Naive B cell (primary cell): ENCODE measurements around the gene SLC26A2. TPM values are rescaled to one million over a fixed set of nuclear protein-coding genes. Genes with fewer than 3 reads are reported as not detected.

Source experiments
- ATAC-seq, 2 donors: fragments of 150-1000 bp; cut with Tn5 transposase; 2 replicates each; pipeline ENCODE4 v1.10.0; 2021; ENCODE audit warnings: low read depth in 2 of 2, mild to moderate bottlenecking in 2 of 2, moderate library complexity in 2 of 2
- DNase-seq: peaks from one replicate; pipeline ENCODE4 v3.0.0; 2022
- H3K27ac Mint-ChIP-seq, 6 donors: one replicate each; pipeline ENCODE4 v1.8.0; 2020 to 2022; ENCODE audit warnings: mild to moderate bottlenecking in 6 of 6, mixed read lengths in 6 of 6, moderate library complexity in 5 of 6, inconsistent platforms in 2 of 6
- H3K27me3 Mint-ChIP-seq, 3 donors: one replicate each; pipeline ENCODE4 v1.8.0; 2021 to 2022; ENCODE audit warnings: mixed read lengths in 3 of 3, mild to moderate bottlenecking in 1 of 3
- H3K36me3 Mint-ChIP-seq, 2 donors: one replicate each; pipeline ENCODE4 v1.8.0; 2020 to 2022; ENCODE audit warnings: mixed read lengths in 2 of 2, inconsistent platforms in 1 of 2, mild to moderate bottlenecking in 1 of 2
- H3K4me1 Mint-ChIP-seq, 3 donors: one replicate each; pipeline ENCODE4 v1.8.0; 2020 to 2022; ENCODE audit warnings: mixed read lengths in 3 of 3, inconsistent platforms in 1 of 3, mild to moderate bottlenecking in 1 of 3, moderate library complexity in 1 of 3
- H3K4me3 Mint-ChIP-seq, 8 donors: one replicate each; pipeline ENCODE4 v1.8.0; 2020 to 2022; ENCODE audit warnings: mild to moderate bottlenecking in 8 of 8, mixed read lengths in 8 of 8, moderate library complexity in 8 of 8, inconsistent platforms in 2 of 8
- H3K9me3 Mint-ChIP-seq, 7 donors: one replicate each; pipeline ENCODE4 v1.8.0; 2020 to 2022; ENCODE audit warnings: mixed read lengths in 7 of 7, mild to moderate bottlenecking in 5 of 7, inconsistent platforms in 2 of 7, moderate library complexity in 1 of 7
- polyA plus RNA-seq, 6 donors: library from polyadenylated mRNA; unstranded; fragments of 300-500 nt; fragmentation: Illumina TruSeq; gene quantifications; one replicate each; pipeline ENCODE4 v1.2.3, GENCODE V29; 2021; ENCODE audit warnings: low read depth in 6 of 6

Gene SLC26A2
- polyA plus RNA-seq, 6 donors from 2014 or later: 1.4 to 4.1 (median 2.6) TPM

DNA sequence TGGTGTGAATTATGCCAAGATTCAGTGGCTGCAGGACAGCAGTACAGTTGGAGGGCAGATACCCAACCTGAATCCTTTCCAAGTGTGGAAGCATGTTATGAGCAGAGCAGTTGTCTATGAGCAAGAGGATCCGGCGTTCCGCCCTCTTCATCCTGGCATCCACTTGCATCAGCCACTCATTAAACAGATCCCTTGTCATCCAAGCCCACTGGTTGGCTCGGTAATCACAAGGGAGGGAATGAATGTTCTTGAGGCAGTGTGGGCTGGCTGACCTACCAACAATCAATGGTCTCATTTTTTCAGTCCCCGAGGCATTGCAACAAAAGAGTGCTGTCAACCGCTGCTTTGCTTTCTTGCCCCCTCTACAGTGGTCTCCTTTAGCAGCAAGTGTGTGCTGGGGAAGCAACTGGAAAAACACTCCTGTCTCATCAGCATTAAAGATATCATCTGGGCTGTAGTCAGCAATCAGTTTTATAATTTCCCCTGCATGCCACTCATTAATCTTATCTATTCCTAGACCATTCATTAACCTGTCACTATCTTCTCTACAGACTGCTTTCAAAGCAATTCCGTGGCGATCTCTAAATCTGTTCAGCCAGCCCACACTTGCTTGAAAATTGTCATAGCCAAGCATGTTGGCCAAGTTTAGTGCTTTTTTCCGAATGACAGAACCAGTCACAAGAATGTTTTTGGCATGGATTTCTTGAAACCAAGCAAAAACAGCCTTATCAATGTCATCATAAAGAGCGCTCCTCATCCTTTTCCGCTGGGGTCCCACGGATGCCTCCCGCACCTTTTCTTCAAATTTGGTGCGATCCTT, 35.0 kb downstream of the SLC26A2 start:
- no peak overlapping the region for H3K4me3 Mint-ChIP-seq
- H3K36me3 Mint-ChIP-seq: peaks cover 5 to 11% of the 10 kb centered on the region in 2 donors
- no peak overlapping the region for H3K27ac Mint-ChIP-seq
- ATAC-seq (no peak), DNase-seq (no peak)
- no peaks in the 10 kb centered on the region for H3K27me3 Mint-ChIP-seq
- H3K4me1 Mint-ChIP-seq: peaks cover 13 to 24% (median 19%) of the 10 kb centered on the region in 3 donors
- H3K9me3 Mint-ChIP-seq: no peaks in the 10 kb centered on the region

DNA sequence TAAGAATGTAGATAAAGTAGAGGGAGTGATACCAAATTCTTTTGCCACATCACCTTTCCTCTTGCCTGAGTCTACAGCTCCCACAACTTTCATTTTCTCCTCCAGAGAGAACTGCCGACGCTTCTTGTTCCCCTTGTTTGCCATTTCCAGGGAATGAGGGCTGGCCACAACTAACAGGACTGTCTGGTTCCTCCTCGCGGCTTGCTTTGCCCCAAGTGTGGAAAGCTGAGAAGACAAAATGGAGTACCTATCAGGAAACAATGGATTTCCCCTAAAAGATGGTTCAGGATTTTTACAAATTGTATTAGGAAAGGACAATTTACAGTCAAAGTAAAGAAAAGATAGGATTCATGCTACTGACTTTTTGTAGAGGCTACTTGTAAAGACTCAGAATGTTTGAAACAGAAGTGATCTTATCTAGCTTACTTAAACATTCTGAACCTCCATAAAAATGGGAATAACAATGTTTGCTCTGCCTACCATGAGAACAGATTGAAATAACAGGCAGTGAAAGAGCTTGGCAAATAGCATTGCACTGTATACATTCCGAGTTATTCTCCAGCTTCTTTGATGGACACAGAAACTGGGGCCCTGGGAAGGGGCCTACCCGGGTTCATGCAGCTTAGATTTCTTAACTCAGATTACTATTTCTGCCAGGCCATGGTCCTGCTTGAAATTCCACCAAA, 35.8 kb downstream of the SLC26A2 start:
- Mint-ChIP-seq H3K27ac (no peak overlapping the region), H3K27me3 (no peaks in the 10 kb centered on the region), H3K4me1 (peaks cover 14 to 20% (median 16%) of the 10 kb centered on the region in 3 donors)

DNA sequence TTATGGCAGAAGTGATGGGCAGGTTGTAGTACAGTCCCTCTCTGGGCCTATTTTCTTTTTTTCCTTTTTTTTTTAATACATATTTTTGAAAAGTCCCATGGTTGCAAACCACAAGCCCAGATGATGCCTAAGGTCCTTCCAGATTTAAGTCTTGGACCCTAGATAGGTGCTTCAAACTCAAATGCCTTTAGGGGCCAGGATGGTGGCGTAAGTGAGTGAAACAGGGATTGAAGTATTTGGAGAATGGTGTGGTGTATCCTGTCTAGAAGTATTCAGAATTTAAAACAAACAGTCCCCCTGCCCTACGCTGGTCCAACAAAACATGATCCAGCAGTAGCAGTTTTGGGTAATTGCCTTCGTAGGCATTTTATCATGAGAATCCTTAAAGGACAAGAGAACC, 37.7 kb downstream of the SLC26A2 start:
- H3K4me1 Mint-ChIP-seq: peaks cover 23 to 29% (median 28%) of the 10 kb centered on the region in 3 donors
- H3K27ac Mint-ChIP-seq: peak overlapping the region in 2 of 6 donors; percentile 9 to 92
- peak overlapping the region in 2 of 8 donors; percentile 80 to 86 for H3K4me3 Mint-ChIP-seq
- H3K36me3 Mint-ChIP-seq: peaks cover 5 to 11% of the 10 kb centered on the region in 2 donors
- ATAC-seq (no peak), DNase-seq (no peak)
- no peaks in the 10 kb centered on the region for H3K9me3 Mint-ChIP-seq
- H3K27me3 Mint-ChIP-seq: no peaks in the 10 kb centered on the region

More for the DNA sequence above, 35.8 kb downstream of the SLC26A2 start:
- DNase-seq (no peak), ATAC-seq (no peak)
- H3K9me3 Mint-ChIP-seq: no peaks in the 10 kb centered on the region
- H3K36me3 Mint-ChIP-seq: peaks cover 5 to 11% of the 10 kb centered on the region in 2 donors
- H3K4me3 Mint-ChIP-seq: peak overlapping the region in 1 of 8 donors; percentile 50

DNA sequence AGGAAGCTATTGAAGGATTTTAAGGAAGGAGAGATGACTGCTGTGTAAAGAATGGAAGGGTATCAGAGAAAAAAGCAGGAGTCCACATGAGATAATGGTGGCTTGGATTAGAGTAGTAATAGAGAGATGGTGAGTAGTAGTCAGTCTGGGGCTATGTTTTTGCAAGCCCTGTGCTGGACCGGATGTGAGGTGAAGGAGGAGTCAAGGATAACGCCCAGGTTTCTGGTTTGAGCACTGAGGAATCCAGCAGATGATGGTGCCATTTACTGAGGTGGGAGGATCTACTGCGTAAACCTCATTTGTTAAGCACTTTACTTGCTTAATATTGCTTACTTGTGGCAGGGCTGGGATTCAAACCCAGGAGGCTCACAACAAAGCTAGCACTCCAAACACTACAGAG, 38.8 kb downstream of the SLC26A2 start:
- DNase-seq (no peak), ATAC-seq (no peak)
- H3K27me3 Mint-ChIP-seq: no peaks in the 10 kb centered on the region
- peaks cover 23 to 32% (median 28%) of the 10 kb centered on the region in 3 donors for H3K4me1 Mint-ChIP-seq
- no peaks in the 10 kb centered on the region for H3K9me3 Mint-ChIP-seq
- H3K4me3 Mint-ChIP-seq: peak overlapping the region; percentile 80 to 95 (median 89)
- H3K36me3 Mint-ChIP-seq: peaks cover 5 to 11% of the 10 kb centered on the region in 2 donors
- peak overlapping the region; percentile 1 to 98 (median 90) for H3K27ac Mint-ChIP-seq

DNA sequence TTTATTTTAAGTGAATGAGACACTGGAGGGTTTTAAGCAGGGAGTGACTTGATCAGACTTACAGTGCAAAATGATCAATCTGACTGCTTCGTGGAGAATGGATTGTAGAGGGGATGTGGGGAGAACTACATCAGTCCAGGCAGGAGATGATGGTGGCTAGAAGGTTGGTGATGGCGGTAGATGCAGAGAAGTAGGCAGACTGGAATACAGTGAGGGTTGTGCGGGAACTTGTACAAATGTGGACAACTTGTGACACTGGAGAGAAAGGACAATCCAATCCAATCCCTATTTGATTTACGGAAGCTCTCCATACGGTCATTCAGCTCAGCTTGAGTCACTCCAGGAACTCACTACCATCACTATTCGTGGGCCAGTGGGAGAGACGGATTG, 39.3 kb downstream of the SLC26A2 start:
- no peaks in the 10 kb centered on the region for H3K27me3 Mint-ChIP-seq
- peaks cover 8 to 16% of the 10 kb centered on the region in 2 donors for H3K36me3 Mint-ChIP-seq
- DNase-seq (no peak), ATAC-seq (no peak)
- H3K27ac Mint-ChIP-seq: peak overlapping the region; percentile 56 to 98 (median 91)
- H3K9me3 Mint-ChIP-seq: no peaks in the 10 kb centered on the region
- H3K4me1 Mint-ChIP-seq: peaks cover 26 to 32% (median 28%) of the 10 kb centered on the region in 3 donors
- peak overlapping the region; percentile 80 to 95 (median 89) for H3K4me3 Mint-ChIP-seq

DNA sequence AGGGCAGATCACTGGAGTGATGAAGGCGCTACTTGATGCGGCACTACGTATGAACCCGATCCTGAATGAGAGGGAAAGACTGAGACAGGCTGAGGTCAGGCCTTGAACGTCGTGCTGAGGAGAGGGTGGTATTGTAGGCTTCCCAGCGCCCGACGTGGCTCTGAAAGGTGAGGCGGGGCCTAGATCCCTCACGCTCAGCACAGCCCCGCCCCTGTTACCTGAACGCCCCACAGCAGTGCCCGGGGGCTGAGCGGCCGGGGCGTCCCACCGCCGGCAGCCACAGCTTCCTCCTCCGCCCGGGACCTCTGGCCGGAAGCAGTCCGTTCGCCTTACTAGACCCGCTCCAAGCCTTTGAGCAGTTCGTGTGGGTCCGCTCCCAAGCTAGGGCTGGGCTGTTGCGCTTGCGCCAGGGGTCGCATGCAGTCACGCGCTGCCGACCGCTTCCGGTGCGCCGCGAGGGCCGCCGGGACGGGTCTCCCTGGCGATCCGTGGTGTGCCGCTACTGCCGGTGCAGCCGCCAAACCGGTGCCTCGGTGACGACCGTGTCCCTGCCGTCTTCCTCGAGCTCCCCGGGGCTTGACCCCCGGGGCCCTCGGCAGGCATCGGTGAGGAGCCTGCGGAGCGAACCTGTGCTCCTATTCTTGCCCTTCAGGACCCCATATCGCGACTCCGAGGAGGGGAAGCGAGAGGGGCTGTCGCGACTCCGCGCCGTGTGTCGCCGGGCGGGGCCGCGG, 39.9 kb downstream of the SLC26A2 start, which contains the start of the genes HMGXB3 and TIGD6:
Gene HMGXB3 (plus strand): TSS at position 484 of the 734 bp plus-strand sequence. CDS start 4,114 bp downstream, outside the sequence.
Gene TIGD6 (minus strand): TSS at position 399 of the 734 bp plus-strand sequence. CDS start 4,306 bp downstream, outside the sequence.
- ATAC-seq (peak; percentile 83 to 84), DNase-seq (peak; percentile 90)
- Mint-ChIP-seq H3K4me1 (peaks cover 27 to 32% (median 28%) of the 10 kb centered on the region in 3 donors), H3K36me3 (peaks cover 5 to 19% of the 10 kb centered on the region in 2 donors), H3K4me3 (peak within 1 kb of the TSS; percentile 80 to 97 (median 93)), H3K9me3 (no peaks in the 10 kb centered on the region), H3K27me3 (no peaks in the 10 kb centered on the region), H3K27ac (peak within 1 kb of the TSS; percentile 72 to 98 (median 95))

DNA sequence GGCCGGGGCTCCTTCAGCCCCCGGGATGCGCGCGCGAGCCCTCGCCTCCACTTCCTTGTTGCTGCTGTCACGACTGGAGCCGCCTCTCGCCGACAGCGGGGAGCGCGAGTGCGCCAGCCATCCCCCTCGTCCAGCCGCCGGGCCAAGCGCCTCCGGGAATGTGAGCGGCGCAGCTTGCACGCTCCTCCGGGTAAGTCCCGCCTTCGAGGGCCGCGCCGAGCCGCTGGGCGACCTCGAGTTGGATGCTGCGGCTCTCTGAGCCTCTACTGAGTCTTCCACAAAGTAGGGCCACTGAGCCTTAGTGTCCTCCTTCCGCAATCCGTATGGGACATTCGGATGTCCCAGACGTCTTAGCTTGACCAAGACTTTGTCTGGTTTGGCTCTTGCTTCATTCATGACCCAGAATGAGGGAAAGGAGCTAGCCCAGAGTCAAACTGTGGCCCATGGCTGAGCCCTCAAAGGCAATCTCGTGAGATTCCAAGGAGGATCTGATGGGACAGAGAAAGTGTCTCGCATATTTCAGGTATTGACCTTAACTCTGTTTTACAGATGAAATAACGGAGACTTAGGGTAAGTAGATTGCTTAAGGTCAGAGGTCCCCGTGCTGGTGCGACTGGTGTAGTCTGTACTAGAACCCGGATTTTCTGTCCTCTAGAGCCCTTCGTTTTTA, 40.6 kb downstream of the SLC26A2 start:
- ATAC-seq (no peak), DNase-seq (peak; percentile 2)
- Mint-ChIP-seq H3K27ac (peak overlapping the region; percentile 72 to 97 (median 95)), H3K4me1 (peaks cover 27 to 32% (median 28%) of the 10 kb centered on the region in 3 donors), H3K27me3 (no peaks in the 10 kb centered on the region), H3K36me3 (peaks cover 5 to 13% of the 10 kb centered on the region in 2 donors), H3K9me3 (no peaks in the 10 kb centered on the region), H3K4me3 (peak overlapping the region; percentile 80 to 97 (median 93))

DNA sequence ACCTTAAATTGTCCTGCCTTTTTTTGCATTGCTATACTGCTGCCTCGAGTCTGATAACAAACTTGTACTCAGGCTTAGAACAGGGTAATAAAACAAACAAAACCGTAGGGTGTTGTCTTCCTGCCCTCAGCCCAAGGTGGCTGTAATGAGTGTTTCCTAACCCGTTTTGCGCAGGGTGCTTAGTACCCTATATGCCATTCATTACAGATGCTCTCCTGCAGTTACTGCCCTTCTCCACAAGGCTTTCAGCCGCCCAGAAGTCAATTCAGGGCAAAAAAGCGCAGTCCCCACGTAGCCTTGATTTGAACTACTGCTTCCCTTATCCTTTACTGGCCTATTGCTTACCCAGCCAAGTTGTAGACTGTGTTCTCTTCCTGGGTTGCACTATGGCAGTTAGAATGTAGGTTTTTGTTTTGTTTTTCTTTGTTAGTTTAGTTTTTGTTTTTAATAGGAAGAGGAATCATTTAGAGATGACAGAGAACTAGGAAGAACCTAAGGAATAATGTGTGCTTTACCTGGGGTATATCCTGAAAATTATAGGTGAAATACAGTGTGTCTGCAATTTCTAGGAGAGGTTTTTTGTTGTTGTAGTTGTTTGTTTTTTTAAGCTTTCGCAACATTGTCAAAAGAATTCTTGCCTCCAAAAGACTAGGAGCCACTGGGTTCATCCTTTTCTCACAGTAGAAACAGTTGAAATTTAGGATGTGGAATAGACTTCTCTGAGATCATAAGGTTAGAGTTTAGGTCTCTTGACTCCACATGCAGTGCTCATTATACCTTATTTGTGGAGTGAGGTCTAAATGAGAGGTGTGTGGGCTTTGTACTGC, 41.3 kb downstream of the SLC26A2 start:
- Mint-ChIP-seq H3K27ac (peak overlapping the region in 5 of 6 donors; percentile 92 to 97 (median 96)), H3K4me3 (peak overlapping the region; percentile 80 to 97 (median 93)), H3K27me3 (no peaks in the 10 kb centered on the region), H3K4me1 (peaks cover 27 to 34% (median 28%) of the 10 kb centered on the region in 3 donors), H3K36me3 (peaks cover 8 to 12% of the 10 kb centered on the region in 2 donors), H3K9me3 (no peaks in the 10 kb centered on the region)
- DNase-seq (peak; percentile 57), ATAC-seq (peak; percentile 60 to 67)

DNA sequence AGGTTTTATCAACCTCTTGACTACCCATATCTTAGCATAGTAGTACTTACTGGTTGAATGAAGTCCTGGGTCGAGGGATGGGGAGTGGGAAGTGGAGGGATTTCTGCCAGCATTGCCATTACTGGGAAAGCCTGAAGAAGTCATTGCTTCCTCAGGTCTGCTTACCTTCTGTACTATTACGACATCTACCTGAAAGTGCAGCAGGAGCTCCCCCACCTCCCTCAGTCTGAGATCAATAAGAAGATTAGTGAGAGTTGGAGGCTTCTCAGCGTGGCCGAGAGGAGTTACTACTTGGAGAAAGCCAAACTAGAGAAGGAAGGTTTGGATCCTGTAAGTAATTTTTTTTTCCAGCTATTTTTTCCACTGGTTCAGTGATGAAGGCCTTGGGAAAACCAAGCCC, 45.8 kb downstream of the SLC26A2 start:
- Mint-ChIP-seq H3K27ac (no peak overlapping the region), H3K9me3 (no peaks in the 10 kb centered on the region), H3K27me3 (no peaks in the 10 kb centered on the region), H3K4me3 (no peak overlapping the region), H3K36me3 (peaks cover 15 to 30% of the 10 kb centered on the region in 2 donors), H3K4me1 (peaks cover 8 to 20% (median 14%) of the 10 kb centered on the region in 3 donors)
- DNase-seq: no peak
- ATAC-seq: no peak

DNA sequence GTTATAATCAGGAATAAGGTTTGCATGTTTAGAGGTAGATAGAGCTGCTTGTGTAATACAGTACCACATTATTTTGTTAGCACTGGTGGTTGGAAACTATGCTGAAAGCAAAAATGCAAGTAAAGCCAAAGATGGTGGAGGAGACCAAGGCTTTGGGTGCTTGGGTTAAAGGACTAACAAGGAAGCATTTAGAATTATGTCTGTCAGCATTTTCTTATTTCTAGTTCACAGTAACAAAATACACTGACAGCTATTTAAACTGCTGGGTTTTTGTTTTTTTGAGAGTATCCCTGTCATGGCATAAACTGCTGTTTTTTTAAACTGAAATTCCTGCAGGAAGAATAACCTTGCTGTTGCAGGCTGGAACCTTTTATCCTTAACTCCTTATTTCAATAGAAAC, 46.5 kb downstream of the SLC26A2 start:
- H3K9me3 Mint-ChIP-seq: no peaks in the 10 kb centered on the region
- H3K27ac Mint-ChIP-seq: no peak overlapping the region
- H3K4me1 Mint-ChIP-seq: peaks cover 1 to 13% (median 7%) of the 10 kb centered on the region in 3 donors
- DNase-seq: no peak
- H3K4me3 Mint-ChIP-seq: no peak overlapping the region
- no peak for ATAC-seq
- no peaks in the 10 kb centered on the region for H3K27me3 Mint-ChIP-seq
- H3K36me3 Mint-ChIP-seq: peaks cover 17 to 30% of the 10 kb centered on the region in 2 donors

DNA sequence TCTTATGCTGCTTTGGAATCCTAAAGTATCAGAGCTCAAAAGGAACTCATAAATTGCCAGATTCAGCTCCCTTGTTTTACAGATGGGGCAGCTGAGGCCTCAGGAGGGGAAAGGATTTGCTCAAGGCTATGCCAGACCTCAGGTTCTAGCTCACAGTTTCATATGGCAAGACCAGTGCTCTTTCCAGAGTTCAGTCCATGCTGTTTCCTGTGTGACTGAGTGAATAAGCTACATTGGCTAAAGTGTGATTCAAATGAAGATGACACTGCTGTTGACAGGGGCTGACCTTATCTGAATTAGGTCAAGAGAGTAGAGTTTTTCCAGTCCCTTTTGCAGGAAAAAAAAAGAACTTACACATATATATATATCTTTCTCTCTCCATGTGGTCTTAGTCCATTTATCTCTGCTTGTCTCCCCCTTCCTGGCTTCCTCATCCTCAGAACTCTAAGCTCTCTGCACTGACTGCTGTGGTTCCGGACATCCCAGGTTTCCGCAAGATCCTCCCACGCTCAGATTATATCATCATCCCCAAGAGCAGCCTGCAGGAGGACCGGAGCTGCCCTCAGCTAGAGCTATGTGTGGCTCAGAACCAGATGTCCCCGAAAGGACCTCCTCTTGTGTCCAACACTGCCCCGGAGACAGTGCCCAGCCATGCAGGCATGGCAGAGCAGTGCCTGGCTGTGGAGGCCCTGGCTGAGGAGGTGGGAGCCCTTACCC, 49.3 kb downstream of the SLC26A2 start:
- Mint-ChIP-seq H3K27ac (no peak overlapping the region), H3K4me3 (peak overlapping the region in 1 of 8 donors; percentile 29), H3K27me3 (no peaks in the 10 kb centered on the region), H3K36me3 (peaks cover 25 to 38% of the 10 kb centered on the region in 2 donors), H3K9me3 (no peaks in the 10 kb centered on the region), H3K4me1 (peaks cover 0 to 4% (median 2%) of the 10 kb centered on the region in 3 donors)
- ATAC-seq (no peak), DNase-seq (no peak)
